ENCODE data around the gene CDK14.
"Not testable (repeated sequence)": the region's sequence is repeated elsewhere in the genome, so short reads cannot be mapped to it uniquely, and the experiment has no call there.

CDK14 gene

GRCh38 chr7:90894122-90894521, 298.0 kb downstream of the CDK14 start:
- DNase-seq (ENCODE audit: low read depth in 3 of 3), result no peak

- no peak for DNase-seq (ENCODE audit: low read depth in 3 of 3)
Observed at GRCh38 chr7:90896458-90896857, 300.3 kb downstream of the CDK14 start.

- DNase-seq (ENCODE audit: low read depth in 3 of 3), result no peak
Observed at GRCh38 chr7:90897961-90898469, 301.9 kb downstream of the CDK14 start.

GRCh38 chr7:90900628-90901356, 304.7 kb downstream of the CDK14 start:
- DNase-seq (ENCODE audit: low read depth in 3 of 3), result no peak

GRCh38 chr7:90903841-90904240, 307.7 kb downstream of the CDK14 start:
- DNase-seq (ENCODE audit: low read depth in 3 of 3), result no peak

- DNase-seq (ENCODE audit: low read depth in 3 of 3), result no peak
Observed at GRCh38 chr7:90910136-90910535, 314.0 kb downstream of the CDK14 start.

- no peak for DNase-seq (ENCODE audit: low read depth in 3 of 3)
Observed at GRCh38 chr7:90916319-90916718, 320.2 kb downstream of the CDK14 start.

- no peak for DNase-seq (ENCODE audit: low read depth in 3 of 3)
Observed at GRCh38 chr7:90917539-90917938, 321.4 kb downstream of the CDK14 start.

GRCh38 chr7:90918303-90918702, 322.2 kb downstream of the CDK14 start:
- DNase-seq (ENCODE audit: low read depth in 3 of 3), result no peak

GRCh38 chr7:90919816-90920215, 323.7 kb downstream of the CDK14 start:
- no peak for DNase-seq (ENCODE audit: low read depth in 3 of 3)

GRCh38 chr7:90920336-90920735, 324.2 kb downstream of the CDK14 start:
- DNase-seq (ENCODE audit: low read depth in 3 of 3), result no peak

GRCh38 chr7:90923541-90923997, 327.4 kb downstream of the CDK14 start:
- no peak for DNase-seq (ENCODE audit: low read depth in 3 of 3)

GRCh38 chr7:90928700-90929424, 332.7 kb downstream of the CDK14 start:
- not testable (repeated sequence) for DNase-seq (ENCODE audit: low read depth in 3 of 3)

- DNase-seq (ENCODE audit: low read depth in 3 of 3), result no peak
Observed at GRCh38 chr7:90931986-90932916, 336.1 kb downstream of the CDK14 start.

GRCh38 chr7:90933041-90933440, 336.9 kb downstream of the CDK14 start:
- no peak for DNase-seq (ENCODE audit: low read depth in 3 of 3)

- DNase-seq (ENCODE audit: low read depth in 3 of 3), result no peak
Observed at GRCh38 chr7:90933984-90934383, 337.9 kb downstream of the CDK14 start.

- no peak for DNase-seq (ENCODE audit: low read depth in 3 of 3)
Observed at GRCh38 chr7:90938371-90938770, 342.2 kb downstream of the CDK14 start.

GRCh38 chr7:90939666-90940065, 343.5 kb downstream of the CDK14 start:
- DNase-seq (ENCODE audit: low read depth in 3 of 3), result no peak

- no peak for DNase-seq (ENCODE audit: low read depth in 3 of 3)
Observed at GRCh38 chr7:90944021-90944420, 347.9 kb downstream of the CDK14 start.

- DNase-seq (ENCODE audit: low read depth in 3 of 3), result no peak
Observed at GRCh38 chr7:90945104-90945787, 349.1 kb downstream of the CDK14 start.

Data from stimulated activated CD4-positive, alpha-beta T cell treated with anti-CD3 and anti-CD28 coated beads, TNF-alpha, amount 100 ng/mL, for 4 hours (primary cell).